ENCODE results near the gene RPAP2. TPM values are rescaled to one million over a fixed set of nuclear protein-coding genes. Genes with fewer than 3 reads are reported as not detected.
"Not testable (repeated sequence)": the region's sequence is repeated elsewhere in the genome, so short reads cannot be mapped to it uniquely, and the experiment has no call there.

Gene RPAP2
- total RNA-seq, 1 experiment from 2014 or later: 17.4 TPM

- in situ Hi-C loops (cut with HindIII; ENCODE audit: low pct_unique_long_range_greater_than_20kb, low sequenced_read_pairs): no loop called here
These were observed 64.1 kb downstream of the RPAP2 start for GRCh38 chr1:92362970-92363369.

GRCh38 chr1:92363401-92363800, 64.5 kb downstream of the RPAP2 start:
- no peak for DNase-seq (ENCODE audit: low read depth)
- in situ Hi-C loops (cut with HindIII; ENCODE audit: low pct_unique_long_range_greater_than_20kb, low sequenced_read_pairs): no loop called here

More at GRCh38 chr1:92362970-92363369, 64.1 kb downstream of the RPAP2 start:
- no peak for DNase-seq (ENCODE audit: low read depth)

GRCh38 chr1:92365378-92366039, 66.7 kb downstream of the RPAP2 start:
- in situ Hi-C loops (cut with HindIII; ENCODE audit: low pct_unique_long_range_greater_than_20kb, low sequenced_read_pairs): no loop called here
- DNase-seq (ENCODE audit: low read depth): no peak

- in situ Hi-C loops (cut with HindIII; ENCODE audit: low pct_unique_long_range_greater_than_20kb, low sequenced_read_pairs): no loop called here
- DNase-seq (ENCODE audit: low read depth): no peak
These were observed 67.2 kb downstream of the RPAP2 start for GRCh38 chr1:92366040-92366395.

- in situ Hi-C loops (cut with HindIII; ENCODE audit: low pct_unique_long_range_greater_than_20kb, low sequenced_read_pairs): no loop called here
- DNase-seq (ENCODE audit: low read depth): no peak
These were observed 68.6 kb downstream of the RPAP2 start for GRCh38 chr1:92367496-92367895.

- in situ Hi-C loops (cut with HindIII; ENCODE audit: low pct_unique_long_range_greater_than_20kb, low sequenced_read_pairs): no loop called here
- no peak for DNase-seq (ENCODE audit: low read depth)
These were observed 73.3 kb downstream of the RPAP2 start for GRCh38 chr1:92372164-92372563.

GRCh38 chr1:92374223-92374622, 75.4 kb downstream of the RPAP2 start:
- DNase-seq (ENCODE audit: low read depth): no peak

GRCh38 chr1:92376345-92376744, 77.5 kb downstream of the RPAP2 start:
- no peak for DNase-seq (ENCODE audit: low read depth)
- in situ Hi-C loops (cut with HindIII; ENCODE audit: low pct_unique_long_range_greater_than_20kb, low sequenced_read_pairs): no loop called here

More at GRCh38 chr1:92374223-92374622, 75.4 kb downstream of the RPAP2 start:
- in situ Hi-C loops (cut with HindIII; ENCODE audit: low pct_unique_long_range_greater_than_20kb, low sequenced_read_pairs): no loop called here

GRCh38 chr1:92377991-92378390, 79.1 kb downstream of the RPAP2 start:
- DNase-seq (ENCODE audit: low read depth); in situ Hi-C loops (cut with HindIII; ENCODE audit: low pct_unique_long_range_greater_than_20kb, low sequenced_read_pairs): not testable (repeated sequence)

GRCh38 chr1:92380867-92381266, 82.0 kb downstream of the RPAP2 start:
- in situ Hi-C loops (cut with HindIII; ENCODE audit: low pct_unique_long_range_greater_than_20kb, low sequenced_read_pairs): no loop called here

GRCh38 chr1:92393966-92394365, 95.1 kb downstream of the RPAP2 start:
- not testable (repeated sequence) for DNase-seq (ENCODE audit: low read depth)

More at GRCh38 chr1:92380867-92381266, 82.0 kb downstream of the RPAP2 start:
- no peak for DNase-seq (ENCODE audit: low read depth)

GRCh38 chr1:92398519-92398918, 99.7 kb downstream of the RPAP2 start:
- in situ Hi-C loops (cut with HindIII; ENCODE audit: low pct_unique_long_range_greater_than_20kb, low sequenced_read_pairs): no loop called here
- no peak for DNase-seq (ENCODE audit: low read depth)

More at GRCh38 chr1:92393966-92394365, 95.1 kb downstream of the RPAP2 start:
- in situ Hi-C loops (cut with HindIII; ENCODE audit: low pct_unique_long_range_greater_than_20kb, low sequenced_read_pairs): not testable (repeated sequence)

- DNase-seq (ENCODE audit: low read depth): no peak
- in situ Hi-C loops (cut with HindIII; ENCODE audit: low pct_unique_long_range_greater_than_20kb, low sequenced_read_pairs): no loop called here
These were observed 100.2 kb downstream of the RPAP2 start for GRCh38 chr1:92399076-92399475.

GRCh38 chr1:92404661-92405060, 105.8 kb downstream of the RPAP2 start:
- in situ Hi-C loops (cut with HindIII; ENCODE audit: low pct_unique_long_range_greater_than_20kb, low sequenced_read_pairs): no loop called here
- no peak for DNase-seq (ENCODE audit: low read depth)

- DNase-seq (ENCODE audit: low read depth): no peak
These were observed 110.0 kb downstream of the RPAP2 start for GRCh38 chr1:92408825-92409224.

GRCh38 chr1:92409946-92410549, 111.2 kb downstream of the RPAP2 start:
- DNase-seq (ENCODE audit: low read depth): no peak
- in situ Hi-C loops (cut with HindIII; ENCODE audit: low pct_unique_long_range_greater_than_20kb, low sequenced_read_pairs): no loop called here

More at GRCh38 chr1:92408825-92409224, 110.0 kb downstream of the RPAP2 start:
- in situ Hi-C loops (cut with HindIII; ENCODE audit: low pct_unique_long_range_greater_than_20kb, low sequenced_read_pairs): no loop called here

- in situ Hi-C loops (cut with HindIII; ENCODE audit: low pct_unique_long_range_greater_than_20kb, low sequenced_read_pairs): no loop called here
- DNase-seq (ENCODE audit: low read depth): no peak
These were observed 111.8 kb downstream of the RPAP2 start for GRCh38 chr1:92410706-92411105.

GRCh38 chr1:92411511-92411910, 112.7 kb downstream of the RPAP2 start:
- in situ Hi-C loops (cut with HindIII; ENCODE audit: low pct_unique_long_range_greater_than_20kb, low sequenced_read_pairs): no loop called here
- no peak for DNase-seq (ENCODE audit: low read depth)

- in situ Hi-C loops (cut with HindIII; ENCODE audit: low pct_unique_long_range_greater_than_20kb, low sequenced_read_pairs): no loop called here
These were observed 120.8 kb downstream of the RPAP2 start for GRCh38 chr1:92419642-92420041.

GRCh38 chr1:92424381-92424780, 125.5 kb downstream of the RPAP2 start:
- no peak for DNase-seq (ENCODE audit: low read depth)
- in situ Hi-C loops (cut with HindIII; ENCODE audit: low pct_unique_long_range_greater_than_20kb, low sequenced_read_pairs): no loop called here

More at GRCh38 chr1:92419642-92420041, 120.8 kb downstream of the RPAP2 start:
- DNase-seq (ENCODE audit: low read depth): no peak
